GM18868 (cell line): ENCODE results near the gene HDAC11.
"Not testable (repeated sequence)": the region's sequence is repeated elsewhere in the genome, so short reads cannot be mapped to it uniquely, and the experiment has no call there.

Source experiments
- ATAC-seq: cut with Tn5 transposase; IDR thresholded peaks from one replicate; pipeline ENCODE4 v1.9.1; 2021; ENCODE audit warnings: mild to moderate bottlenecking, moderate library complexity; ENCODE audit not compliant: unreplicated experiment

Gene HDAC11

GRCh38 chr3:13492976-13493866 is 13.1 kb downstream of the HDAC11 start:
- ATAC-seq, result no peak

GRCh38 chr3:13493867-13494441 is 13.8 kb downstream of the HDAC11 start:
- ATAC-seq, result no peak

- peak; percentile 47 for ATAC-seq
Observed at GRCh38 chr3:13494463-13495350, 14.6 kb downstream of the HDAC11 start.

- ATAC-seq, result no peak
Observed at GRCh38 chr3:13495351-13495813, 15.3 kb downstream of the HDAC11 start.

- ATAC-seq, result peak; percentile 79
Observed at GRCh38 chr3:13495921-13496723, 16.0 kb downstream of the HDAC11 start.

- ATAC-seq, result no peak
Observed at GRCh38 chr3:13496879-13497278, 16.8 kb downstream of the HDAC11 start.

- ATAC-seq, result peak; percentile 51
Observed at GRCh38 chr3:13497386-13497785, 17.3 kb downstream of the HDAC11 start.

- no peak for ATAC-seq
Observed at GRCh38 chr3:13498354-13499060, 18.4 kb downstream of the HDAC11 start.

GRCh38 chr3:13499246-13499645 is 19.1 kb downstream of the HDAC11 start:
- ATAC-seq, result not testable (repeated sequence)

- ATAC-seq, result peak; percentile 29
Observed at GRCh38 chr3:13500133-13500885, 20.2 kb downstream of the HDAC11 start.

- ATAC-seq, result no peak
Observed at GRCh38 chr3:13501056-13501455, 20.9 kb downstream of the HDAC11 start.

- ATAC-seq, result no peak
Observed at GRCh38 chr3:13501521-13501920, 21.4 kb downstream of the HDAC11 start.

- no peak for ATAC-seq
Observed at GRCh38 chr3:13501958-13502790, 22.1 kb downstream of the HDAC11 start.

- no peak for ATAC-seq
Observed at GRCh38 chr3:13502791-13503060, 22.6 kb downstream of the HDAC11 start.

- ATAC-seq, result no peak
Observed at GRCh38 chr3:13504161-13504831, 24.2 kb downstream of the HDAC11 start.

GRCh38 chr3:13505147-13506130 is 25.3 kb downstream of the HDAC11 start:
- ATAC-seq, result no peak

- no peak for ATAC-seq
Observed at GRCh38 chr3:13506239-13506638, 26.1 kb downstream of the HDAC11 start.
